DND-41 (cell line): ENCODE data around the gene PAPOLA.

Experiments
- EZH2 ChIP-seq: IDR thresholded peaks from 3 replicates; pipeline ENCODE4 v1.6.1; 2012; ENCODE audit warnings: borderline replicate concordance, low read depth, mild to moderate bottlenecking, moderate library complexity, low read length, inconsistent platforms; ENCODE audit not compliant: severe bottlenecking
- TF ChIP-seq, protein P1 (sequence below): IDR thresholded peaks from 2 replicates; pipeline ENCODE4 v1.5.1; 2012; ENCODE audit warnings: borderline replicate concordance, low read length, moderate library complexity, mild to moderate bottlenecking; ENCODE audit not compliant: poor library complexity, severe bottlenecking; ENCODE audit errors: extremely low read depth

DNA sequence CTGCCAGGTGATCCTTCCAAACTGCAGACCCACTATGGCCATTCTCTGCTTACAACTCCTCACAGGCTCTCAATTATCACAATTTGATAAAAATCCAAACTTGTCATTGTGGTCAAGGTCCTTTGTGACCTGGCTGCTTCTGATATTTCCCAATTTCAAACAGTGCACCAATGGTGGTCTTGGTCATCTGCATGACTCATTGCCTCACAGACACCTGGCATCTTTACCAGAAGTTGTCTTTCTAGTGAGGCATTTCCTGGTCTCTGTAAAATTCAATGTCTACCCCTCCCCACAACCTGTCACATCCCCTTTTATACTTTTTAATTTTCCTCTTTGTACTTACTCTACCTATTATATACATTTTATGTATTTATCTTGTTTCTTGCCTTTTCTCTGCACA is 17.8 kb upstream of the PAPOLA start:
- TF ChIP-seq, protein P1, sequence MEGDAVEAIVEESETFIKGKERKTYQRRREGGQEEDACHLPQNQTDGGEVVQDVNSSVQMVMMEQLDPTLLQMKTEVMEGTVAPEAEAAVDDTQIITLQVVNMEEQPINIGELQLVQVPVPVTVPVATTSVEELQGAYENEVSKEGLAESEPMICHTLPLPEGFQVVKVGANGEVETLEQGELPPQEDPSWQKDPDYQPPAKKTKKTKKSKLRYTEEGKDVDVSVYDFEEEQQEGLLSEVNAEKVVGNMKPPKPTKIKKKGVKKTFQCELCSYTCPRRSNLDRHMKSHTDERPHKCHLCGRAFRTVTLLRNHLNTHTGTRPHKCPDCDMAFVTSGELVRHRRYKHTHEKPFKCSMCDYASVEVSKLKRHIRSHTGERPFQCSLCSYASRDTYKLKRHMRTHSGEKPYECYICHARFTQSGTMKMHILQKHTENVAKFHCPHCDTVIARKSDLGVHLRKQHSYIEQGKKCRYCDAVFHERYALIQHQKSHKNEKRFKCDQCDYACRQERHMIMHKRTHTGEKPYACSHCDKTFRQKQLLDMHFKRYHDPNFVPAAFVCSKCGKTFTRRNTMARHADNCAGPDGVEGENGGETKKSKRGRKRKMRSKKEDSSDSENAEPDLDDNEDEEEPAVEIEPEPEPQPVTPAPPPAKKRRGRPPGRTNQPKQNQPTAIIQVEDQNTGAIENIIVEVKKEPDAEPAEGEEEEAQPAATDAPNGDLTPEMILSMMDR, result no peak
- no peak for TF ChIP-seq EZH2
